Measurements from ENCODE around the gene RPS21.
"Not testable (repeated sequence)": the region's sequence is repeated elsewhere in the genome, so short reads cannot be mapped to it uniquely, and the experiment has no call there.

Gene RPS21

GRCh38 chr20:62411479-62412193 is 24.7 kb downstream of the RPS21 start:
- no peak for DNase-seq (ENCODE audit: low read depth)

GRCh38 chr20:62412194-62413024 is 25.5 kb downstream of the RPS21 start:
- no peak for DNase-seq (ENCODE audit: low read depth)

- DNase-seq (ENCODE audit: low read depth) = no peak
Measured at GRCh38 chr20:62413025-62413570, 26.2 kb downstream of the RPS21 start.

- DNase-seq (ENCODE audit: low read depth) = no peak
Measured at GRCh38 chr20:62413896-62414481, 27.1 kb downstream of the RPS21 start.

- DNase-seq (ENCODE audit: low read depth) = no peak
Measured at GRCh38 chr20:62415354-62416111, 28.6 kb downstream of the RPS21 start.

GRCh38 chr20:62416651-62417637 is 30.0 kb downstream of the RPS21 start:
- DNase-seq (ENCODE audit: low read depth) = no peak

GRCh38 chr20:62417981-62418708 is 31.2 kb downstream of the RPS21 start:
- no peak for DNase-seq (ENCODE audit: low read depth)

- DNase-seq (ENCODE audit: low read depth) = no peak
Measured at GRCh38 chr20:62418709-62419487, 32.0 kb downstream of the RPS21 start.

GRCh38 chr20:62419759-62420158 is 32.9 kb downstream of the RPS21 start:
- no peak for DNase-seq (ENCODE audit: low read depth)

GRCh38 chr20:62420846-62421715 is 34.2 kb downstream of the RPS21 start:
- DNase-seq (ENCODE audit: low read depth) = no peak

GRCh38 chr20:62421716-62421990 is 34.8 kb downstream of the RPS21 start:
- DNase-seq (ENCODE audit: low read depth) = no peak

GRCh38 chr20:62422636-62423325 is 35.9 kb downstream of the RPS21 start:
- DNase-seq (ENCODE audit: low read depth) = no peak

- DNase-seq (ENCODE audit: low read depth) = no peak
Measured at GRCh38 chr20:62423326-62423706, 36.4 kb downstream of the RPS21 start.

GRCh38 chr20:62424249-62425107 is 37.6 kb downstream of the RPS21 start:
- no peak for DNase-seq (ENCODE audit: low read depth)

GRCh38 chr20:62425281-62426058 is 38.6 kb downstream of the RPS21 start:
- DNase-seq (ENCODE audit: low read depth) = no peak

GRCh38 chr20:62426059-62426348 is 39.1 kb downstream of the RPS21 start:
- DNase-seq (ENCODE audit: low read depth) = not testable (repeated sequence)

Data from stimulated activated CD8-positive, alpha-beta memory T cell treated with anti-CD3 and anti-CD28 coated beads, Interleukin-7, amount 100 ng/mL, for 24 hours (primary cell).